HCT116 (cell line): Measurements from ENCODE around the gene RADIL. TPM values are rescaled to one million over a fixed set of nuclear protein-coding genes. Genes with fewer than 3 reads are reported as not detected.

Experiments used
- ATAC-seq: fragments of 200-7000 bp; cut with Tn5 transposase; 2 replicates; pipeline ENCODE4 v1.9.1; 2020; ENCODE audit warnings: mild to moderate bottlenecking, moderate library complexity
- BruUV-seq: library from RNA; stranded (reverse); fragments of 400-500 nt; replicated peaks from 2 replicates; lab custom pipeline; 2021; lab: Mats Ljungman, UMichigan
- CTCF ChIA-PET: fragments of 300-600 bp; sonication (Branson Sonifier 250); formaldehyde crosslinking; loops from one replicate; lab custom pipeline; 2021; ENCODE audit warnings: antibody characterized with exemption; lab: Charles Lee
- POLR2A ChIA-PET: fragments of 300-600, 350-600 bp; sonication (Branson Sonifier 250); formaldehyde crosslinking; loops from one replicate; lab custom pipeline; 2021; ENCODE audit warnings: antibody characterized with exemption; lab: Charles Lee
- RAD21 ChIA-PET, 2 experiments: fragments of 300-600 bp; sonication (Branson Sonifier 250); formaldehyde crosslinking; loops; one replicate each; lab custom pipeline; 2023; ENCODE audit warnings: low total read pairs in 2 of 2; ENCODE audit not compliant: uncharacterized antibody in 2 of 2, unreplicated experiment in 2 of 2, low non-redundant PET in 1 of 2; lab: Charles Lee
- DNase-seq: peaks from one replicate; pipeline ENCODE4 v3.0.0-alpha.2; 2010; ENCODE audit warnings: low read depth, low spot score
- H2AFZ ChIP-seq: fragments of 200-600 bp; shearing (Covaris generic), sonication (generic); 2 replicates; pipeline ENCODE4 v1.6.1; 2017; ENCODE audit warnings: low read depth, mixed run types, mixed read lengths, antibody characterized with exemption, low read length; ENCODE audit not compliant: poor library complexity, severe bottlenecking
- H3K27ac ChIP-seq: 2 replicates; pipeline ENCODE4 v1.5.1; 2012; ENCODE audit warnings: low read depth, low read length
- H3K27me3 ChIP-seq: fragments of 200-600 bp; sonication (generic); 2 replicates; pipeline ENCODE4 v1.6.1; 2016; ENCODE audit warnings: mixed run types, low read length, mixed read lengths; ENCODE audit not compliant: insufficient read depth
- H3K36me3 ChIP-seq, 2 experiments: fragments of 200-500 bp in 1 of 2; fragments of 200-600 bp in 1 of 2; sonication (Bioruptor generic) in 1 of 2; sonication (generic) in 1 of 2; 2 replicates each; pipeline versions ENCODE4 v1.5.1 to v1.6.1; 2014 to 2016; ENCODE audit warnings: low read length in 2 of 2, inconsistent platforms in 1 of 2, mixed read lengths in 1 of 2, mixed run types in 1 of 2; ENCODE audit not compliant: insufficient read depth in 2 of 2, control insufficient read depth in 1 of 2
- H3K4me1 ChIP-seq, 2 experiments: fragments of 200-600 bp in 1 of 2; sonication (generic) in 1 of 2; 2 replicates each; pipeline versions ENCODE4 v1.5.1 to v1.6.1; 2012 to 2017; ENCODE audit warnings: low read length in 2 of 2, inconsistent platforms in 1 of 2, mild to moderate bottlenecking in 1 of 2, mixed read lengths in 1 of 2, mixed run types in 1 of 2, moderate library complexity in 1 of 2; ENCODE audit not compliant: insufficient read depth in 2 of 2, control insufficient read depth in 1 of 2
- H3K4me2 ChIP-seq: fragments of 200-600 bp; sonication (generic); 2 replicates; pipeline ENCODE4 v1.6.1; 2017; ENCODE audit warnings: mixed run types, low read length, mixed read lengths
- H3K4me3 ChIP-seq, 2 experiments: fragments of 200-600 bp in 1 of 2; sonication (generic) in 1 of 2; replicated peaks in 1 of 2; 2 replicates each; pipeline ENCODE4 v1.5.1; 2011 to 2016; ENCODE audit warnings: low read length in 2 of 2, control low read depth in 1 of 2, low read depth in 1 of 2, mild to moderate bottlenecking in 1 of 2, mixed read lengths in 1 of 2, mixed run types in 1 of 2
- H3K79me2 ChIP-seq: fragments of 200-600 bp; sonication (generic); 2 replicates; pipeline ENCODE4 v1.6.1; 2017; ENCODE audit warnings: mild to moderate bottlenecking, mixed run types, low read length, moderate library complexity, mixed read lengths; ENCODE audit not compliant: insufficient read depth
- H3K9ac ChIP-seq: fragments of 200-600 bp; sonication (generic); 2 replicates; pipeline ENCODE4 v1.6.1; 2016; ENCODE audit warnings: low read length, mixed read lengths
- H3K9me2 ChIP-seq: fragments of 200-600 bp; sonication (generic), shearing (Covaris generic); 2 replicates; pipeline ENCODE4 v1.6.1; 2017; ENCODE audit warnings: mixed run types, mild to moderate bottlenecking, moderate library complexity; ENCODE audit not compliant: insufficient read depth
- H3K9me3 ChIP-seq, 2 experiments: fragments of 200-500 bp in 1 of 2; fragments of 200-600 bp in 1 of 2; sonication (Bioruptor generic) in 1 of 2; sonication (generic) in 1 of 2; 2 replicates each; pipeline ENCODE4 v1.6.1; 2014 to 2017; ENCODE audit warnings: low read length in 2 of 2, mixed read lengths in 2 of 2, inconsistent platforms in 1 of 2, low read depth in 1 of 2, mild to moderate bottlenecking in 1 of 2, mixed run types in 1 of 2, moderate library complexity in 1 of 2; ENCODE audit not compliant: control insufficient read depth in 1 of 2, insufficient read depth in 1 of 2
- H4K20me1 ChIP-seq: fragments of 200-600 bp; sonication (generic), shearing (Covaris generic); 2 replicates; pipeline ENCODE4 v1.6.1; 2017; ENCODE audit warnings: mixed run types, mild to moderate bottlenecking, moderate library complexity; ENCODE audit not compliant: insufficient read depth
- ATF3 ChIP-seq: IDR thresholded peaks from 2 replicates; pipeline ENCODE4 v1.6.1; 2012
- CTCF ChIP-seq, 3 experiments: fragments of 200-600 bp in 1 of 3; sonication (generic) in 1 of 3; IDR thresholded peaks in 2 of 3; conservative IDR thresholded peaks in 1 of 3; 2 replicates each; pipeline ENCODE4 v1.5.1; 2012 to 2017; ENCODE audit warnings: low read depth in 2 of 3, low read length in 2 of 3, antibody characterized with exemption in 1 of 3, borderline replicate concordance in 1 of 3, control low read depth in 1 of 3, mild to moderate bottlenecking in 1 of 3, mixed read lengths in 1 of 3, mixed run types in 1 of 3, moderate library complexity in 1 of 3; ENCODE audit not compliant: insufficient read depth in 1 of 3
- EGR1 ChIP-seq: IDR thresholded peaks from 2 replicates; pipeline ENCODE4 v1.6.1; 2012; ENCODE audit warnings: low read depth
- ELF1 ChIP-seq: IDR thresholded peaks from 2 replicates; pipeline ENCODE4 v1.6.1; 2012; ENCODE audit warnings: low read depth, borderline replicate concordance
- MAX ChIP-seq: IDR thresholded peaks from 2 replicates; pipeline ENCODE4 v1.6.1; 2012
- RAD21 ChIP-seq: IDR thresholded peaks from 2 replicates; pipeline ENCODE4 v1.6.1; 2012; ENCODE audit warnings: low read depth, mild to moderate bottlenecking
- REST ChIP-seq: IDR thresholded peaks from 2 replicates; pipeline ENCODE4 v1.6.1; 2012; ENCODE audit warnings: low read depth
- SRF ChIP-seq: IDR thresholded peaks from 2 replicates; pipeline ENCODE4 v1.6.1; 2012; ENCODE audit warnings: low read depth
- TCF7L2 ChIP-seq: IDR thresholded peaks from 2 replicates; pipeline ENCODE4 v1.7.0; 2011; ENCODE audit warnings: borderline replicate concordance, inconsistent platforms; ENCODE audit not compliant: insufficient read depth, insufficient read length; ENCODE audit errors: extremely low read depth
- ZFX ChIP-seq: fragments of 450-650 bp; IDR thresholded peaks from 2 replicates; pipeline ENCODE4 v1.6.1; 2017
- intact Hi-C: fragments of 100-400 bp; cut with micrococcal nuclease; formaldehyde crosslinking; loops from 2 replicates; pipeline ENCODE4 v1.10.0; 2022
- total RNA-seq: library from RNA; stranded (reverse); gene quantifications from one replicate; pipeline ENCODE4 v1.2.1, GENCODE V29; 2021; ENCODE audit not compliant: unreplicated experiment

Gene RADIL
- total RNA-seq, 1 experiment from 2014 or later: 5.3 TPM

GRCh38 chr7:4849390-4849789 lies 34.1 kb downstream of the RADIL start:
- H3K36me3 ChIP-seq: no peaks in the 10 kb centered on the region
- no peak overlapping the region for H3K4me2 ChIP-seq
- no peak overlapping the region for H3K27ac ChIP-seq
- H4K20me1 ChIP-seq: no peaks in the 10 kb centered on the region
- ATAC-seq: peak; percentile 63; the same call in 1 of the 2 replicates
- H3K9ac ChIP-seq: no peak overlapping the region
- peaks cover 4% of the 10 kb centered on the region; the same call in 1 of the 2 replicates for H3K79me2 ChIP-seq
- TF ChIP-seq ZFX (no peak), CTCF (IDR thresholded peaks at IDR 0.05 in 2 of 3, conservative IDR thresholded peaks at IDR 0.05 in 1 of 3; ENCODE audit: borderline replicate concordance in 1 of 3, insufficient read depth in 1 of 3, low read depth in 2 of 3, low read length in 2 of 3) (peak; percentile 30 to 58 (median 39); a peak in 4 of 6 replicates), RAD21 (peak; percentile 71), SRF (no peak), MAX (no peak), ELF1 (no peak), TCF7L2 (no peak), ATF3 (no peak), EGR1 (no peak), REST (no peak)
- intact Hi-C loops: loop anchor here (1.0 kb wide), 1 partner anchor 236 kb away; no protein-coding TSS in a partner anchor
- ChIA-PET CTCF (interaction anchor here (0.6 to 1.2 kb wide), 3 partner anchors 36 to 239 kb away, joined by 3 to 4 read pairs (median 3); no protein-coding TSS in a partner anchor), POLR2A (no interaction called here), RAD21 (no interaction called here)
- peaks cover 6 to 19% of the 10 kb centered on the region in 2 experiments; a peak in 3 of 4 replicates for H3K4me1 ChIP-seq
- H3K27me3 ChIP-seq: no peaks in the 10 kb centered on the region
- no peaks in the 10 kb centered on the region for H3K9me3 ChIP-seq
- H3K4me3 ChIP-seq: no peak overlapping the region
- DNase-seq: peak; percentile 12
- H2AFZ ChIP-seq: no peak overlapping the region
- no TSS peak for BruUV-seq
- no peaks in the 10 kb centered on the region for H3K9me2 ChIP-seq
